Pancreas (tissue), 10 donors: ENCODE data around the gene SPATA9. TPM values are rescaled to one million over a fixed set of nuclear protein-coding genes. Genes with fewer than 3 reads are reported as not detected.

ENCODE experiments used
- ATAC-seq, 4 donors: fragments of 200-7000 bp; cut with Tn5 transposase; one replicate each; pipeline versions ENCODE4 v1.8.0 to v1.9.1; 2020; ENCODE audit warnings: mild to moderate bottlenecking in 4 of 4, moderate library complexity in 4 of 4
- DNase-seq, 6 donors: peaks; one replicate each; pipeline ENCODE4 v3.0.0-alpha.2; 2020
- FAIRE-seq: peaks from 2 replicates; lab custom pipeline; 2012; peaks lifted over from hg19 to GRCh38; lab: Jason Lieb, UNC
- H3K27ac ChIP-seq, 4 donors: fragments of 200-600 bp; sonication (generic); 1 replicate in 3 of 4; 2 replicates in 1 of 4; pipeline versions ENCODE4 v1.5.0 to v1.8.0; 2020
- H3K27me3 ChIP-seq, 4 donors: fragments of 200-600 bp; one replicate each; pipeline ENCODE4 v1.8.0; 2021
- H3K36me3 ChIP-seq, 3 donors: fragments of 200-600 bp; sonication (generic) in 1 of 3; one replicate each; pipeline versions ENCODE4 v1.5.0 to v1.8.0; 2020 to 2021
- H3K4me1 ChIP-seq, 3 donors: fragments of 200-600 bp; one replicate each; pipeline ENCODE4 v1.8.0; 2021
- H3K4me3 ChIP-seq, 4 donors: fragments of 200-600 bp; sonication (generic) in 2 of 4; one replicate each; pipeline versions ENCODE4 v1.5.0 to v1.8.0; 2020 to 2021
- H3K9me3 ChIP-seq, 4 donors: fragments of 200-600 bp; one replicate each; pipeline ENCODE4 v1.8.0; 2021
- WGBS, 2 donors: extraction: QIAGEN DNeasy Blood & Tissue Kit; methylation state at CpG; one replicate each; pipeline ENCODE4 v1.1.7; 2013; 5-methylcytosine and 5-hydroxymethylcytosine counted together
- intact Hi-C, 3 donors: fragments of 100-400 bp; cut with DNase I; formaldehyde crosslinking; loops; one replicate each; pipeline versions ENCODE4 v1.11.1 to v1.14.2; 2022
- polyA plus RNA-seq, 2 donors: library from polyadenylated mRNA; stranded (reverse); fragments of 200-250 nt; gene quantifications; one replicate each; pipeline ENCODE4 v1.2.3, GENCODE V29; 2013
- total RNA-seq, 6 donors: library from RNA; stranded (reverse); fragmentation: NEBNext Ultra II Directional in 4 of 6; extraction: Animal tissue kit (Norgen Biotek cat#: 25700) in 4 of 6; gene quantifications; one replicate each; pipeline versions ENCODE4 v1.2.1 to v1.2.4, GENCODE V29; 2021 to 2023
- TF ChIP-seq, protein P1 (sequence below), 4 donors: fragments of 200-600 bp; sonication (generic) in 3 of 4; IDR thresholded peaks; one replicate each; pipeline versions ENCODE4 v1.5.0 to v1.8.0; 2021; ENCODE audit warnings: antibody characterized with exemption in 4 of 4
- donor health status: healthy with polysubstance abuse.
- donor health status: DM: no; HTN: no; CAD: no; lungs with moderate emphysema.
- donor health status: DM: no; HTN: no; CAD: no.
- donor health status: control.
- donor health status: control.
- donor health status: Bipolar disorder and iron deficiency.
- donor health status: DM: yes; HTN: yes; CAD: no.
- donor health status: DM: no; HTN: no; CAD: no.
- donor health status: DM: no; HTN: no; CAD: no.
- donor health status: DM: yes; HTN: yes; CAD: no.

SPATA9 gene
- total and polyA plus RNA-seq, 8 donors = 0.12 to 1.3 (median 0.48) TPM

DNA sequence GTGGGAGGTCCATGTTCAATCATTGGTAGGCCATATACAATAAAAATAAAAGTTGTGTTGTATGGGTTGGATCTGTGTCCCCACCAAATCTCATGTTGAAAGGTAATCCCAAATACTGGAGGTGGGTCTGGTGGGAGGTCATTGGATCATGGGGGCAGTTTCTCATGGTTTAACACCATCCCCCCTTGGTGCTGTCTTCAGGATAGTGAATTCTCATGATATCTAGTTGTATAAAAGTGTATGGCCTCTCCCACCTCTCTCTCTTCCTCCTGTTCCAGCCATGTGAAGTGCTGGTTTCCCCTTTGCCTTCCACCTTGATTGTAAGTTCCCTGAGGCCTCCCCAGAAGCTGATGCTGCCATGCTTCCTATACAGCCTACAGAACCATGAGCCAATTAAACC is 15.1 kb downstream of the SPATA9 start:
- intact Hi-C loops = loop anchor here in 1 of 3 donors (10.0 kb wide), 1 partner anchor 67 kb away; the partner anchor contains the start of gene RHOBTB3
- TF ChIP-seq, protein P1, sequence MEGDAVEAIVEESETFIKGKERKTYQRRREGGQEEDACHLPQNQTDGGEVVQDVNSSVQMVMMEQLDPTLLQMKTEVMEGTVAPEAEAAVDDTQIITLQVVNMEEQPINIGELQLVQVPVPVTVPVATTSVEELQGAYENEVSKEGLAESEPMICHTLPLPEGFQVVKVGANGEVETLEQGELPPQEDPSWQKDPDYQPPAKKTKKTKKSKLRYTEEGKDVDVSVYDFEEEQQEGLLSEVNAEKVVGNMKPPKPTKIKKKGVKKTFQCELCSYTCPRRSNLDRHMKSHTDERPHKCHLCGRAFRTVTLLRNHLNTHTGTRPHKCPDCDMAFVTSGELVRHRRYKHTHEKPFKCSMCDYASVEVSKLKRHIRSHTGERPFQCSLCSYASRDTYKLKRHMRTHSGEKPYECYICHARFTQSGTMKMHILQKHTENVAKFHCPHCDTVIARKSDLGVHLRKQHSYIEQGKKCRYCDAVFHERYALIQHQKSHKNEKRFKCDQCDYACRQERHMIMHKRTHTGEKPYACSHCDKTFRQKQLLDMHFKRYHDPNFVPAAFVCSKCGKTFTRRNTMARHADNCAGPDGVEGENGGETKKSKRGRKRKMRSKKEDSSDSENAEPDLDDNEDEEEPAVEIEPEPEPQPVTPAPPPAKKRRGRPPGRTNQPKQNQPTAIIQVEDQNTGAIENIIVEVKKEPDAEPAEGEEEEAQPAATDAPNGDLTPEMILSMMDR (IDR thresholded peaks at IDR 0.05) = no peak
- Histone ChIP-seq H3K27ac (peak overlapping the region in 2 of 4 donors; percentile 2 to 25), H3K4me1 (peaks cover 0 to 14% (median 8%) of the 10 kb centered on the region in 3 donors), H3K36me3 (no peaks in the 10 kb centered on the region), H3K4me3 (no peak overlapping the region), H3K9me3 (no peaks in the 10 kb centered on the region), H3K27me3 (no peaks in the 10 kb centered on the region)
- no peak for FAIRE-seq
- ATAC-seq = no peak
- no peak for DNase-seq

DNA sequence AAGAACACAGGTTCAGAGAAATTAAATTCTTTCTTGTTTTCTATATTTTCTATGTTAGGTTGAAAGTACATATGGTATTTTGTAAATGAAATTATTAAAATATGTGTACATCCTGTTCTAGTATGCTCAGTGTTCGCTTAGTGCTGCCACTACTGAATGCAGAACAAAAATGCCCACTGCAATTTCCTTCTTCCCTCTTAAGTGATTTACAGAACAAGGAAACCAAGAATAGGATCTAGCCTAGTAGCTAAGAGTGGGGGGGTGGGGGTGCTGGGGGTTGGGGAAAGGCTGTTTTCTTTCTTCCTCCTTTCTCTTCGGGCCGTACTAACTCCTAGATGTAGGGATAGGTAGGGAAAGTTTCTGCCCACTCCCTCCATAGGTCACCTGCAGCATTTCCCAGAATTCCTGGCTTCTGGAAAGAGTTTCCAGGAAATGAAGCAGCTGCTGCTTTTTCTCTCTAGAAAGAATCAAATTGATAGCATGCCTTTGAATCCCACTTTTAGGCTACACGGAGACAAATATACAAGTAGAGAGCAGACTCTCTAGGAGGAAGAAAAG is 15.7 kb downstream of the SPATA9 start:
- H3K27ac ChIP-seq = peak overlapping the region in 2 of 4 donors; percentile 2 to 25
- H3K36me3 ChIP-seq = no peaks in the 10 kb centered on the region
- no peaks in the 10 kb centered on the region for H3K27me3 ChIP-seq
- ATAC-seq (peak; percentile 49 to 71 (median 68)), DNase-seq (peak in 2 of 6 donors; percentile 38 to 41), FAIRE-seq (no peak)
- no peak overlapping the region for H3K4me3 ChIP-seq
- intact Hi-C loops = loop anchor here in 1 of 3 donors (10.0 kb wide), 1 partner anchor 68 kb away; the partner anchor contains the start of gene RHOBTB3
- TF ChIP-seq, protein P1 (IDR thresholded peaks at IDR 0.05) = no peak
- no peaks in the 10 kb centered on the region for H3K9me3 ChIP-seq
- peaks cover 0 to 10% (median 8%) of the 10 kb centered on the region in 3 donors for H3K4me1 ChIP-seq
- 48 to 74% methylated on average over 4 of the region's 4 CpGs for WGBS, 2 donors

DNA sequence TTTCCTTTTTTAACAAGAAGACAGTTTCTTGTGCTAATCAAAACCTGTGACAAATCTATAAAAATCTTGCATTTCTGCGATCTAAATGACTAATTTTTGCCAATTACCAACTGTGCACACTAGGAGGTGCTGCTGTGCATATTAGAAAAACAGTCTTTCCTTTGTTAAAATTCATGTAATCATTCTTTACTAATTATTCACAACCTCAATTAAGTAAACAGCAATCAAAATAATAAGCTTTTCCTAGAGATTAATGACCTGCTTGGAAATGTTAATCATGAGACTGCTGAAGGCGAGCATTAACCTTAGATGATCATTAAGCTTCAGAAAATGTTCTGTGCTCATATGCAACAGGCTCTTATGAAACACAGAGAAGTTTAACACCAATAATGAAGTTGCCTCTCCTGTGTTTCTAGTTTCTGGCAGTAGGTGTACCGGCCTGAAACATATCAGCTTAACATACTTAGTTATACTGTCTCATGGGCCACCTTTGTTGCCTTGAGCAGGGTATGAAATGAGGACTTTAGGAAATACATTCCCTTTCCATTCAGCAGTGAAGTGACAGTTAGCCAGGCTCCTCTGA is 18.5 kb downstream of the SPATA9 start:
- Histone ChIP-seq H3K27ac (peak overlapping the region in 1 of 4 donors; percentile 12), H3K36me3 (no peaks in the 10 kb centered on the region), H3K4me3 (no peak overlapping the region), H3K4me1 (peaks cover 0 to 10% (median 8%) of the 10 kb centered on the region in 3 donors), H3K9me3 (no peaks in the 10 kb centered on the region), H3K27me3 (no peaks in the 10 kb centered on the region)
- WGBS, 2 donors = 1 to 3% methylated on average over 3 of the region's 3 CpGs
- ATAC-seq = peak; percentile 50 to 80 (median 73)
- intact Hi-C loops = loop anchor here in 1 of 3 donors (5.0 to 10.0 kb wide), 2 partner anchors 71 to 183 kb away; partner anchors contain the start of gene RHOBTB3
- FAIRE-seq = peak; percentile 97
- peak in 1 of 6 donors; percentile 38 for DNase-seq
- TF ChIP-seq, protein P1 (IDR thresholded peaks at IDR 0.05) = peak; percentile 37 to 66 (median 51)

DNA sequence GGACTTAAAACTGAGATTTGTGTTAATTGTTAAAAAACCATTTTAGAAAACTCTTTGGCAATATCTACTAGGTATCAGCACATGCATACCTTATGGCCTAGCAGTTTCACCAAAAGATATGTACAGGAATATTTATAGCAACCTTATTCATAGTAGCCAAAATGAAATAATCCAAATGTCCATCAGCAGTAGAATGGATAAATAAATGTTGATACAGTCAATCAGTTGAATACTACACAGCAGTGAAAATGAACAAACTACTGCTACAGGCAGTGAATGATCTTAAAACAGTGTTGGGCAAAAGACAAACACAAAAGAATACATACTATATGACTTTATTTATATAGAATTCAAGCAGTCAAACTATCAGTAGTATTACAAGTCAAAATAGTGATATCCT is 19.8 kb downstream of the SPATA9 start:
- intact Hi-C loops = loop anchor here in 1 of 3 donors (5.0 to 10.0 kb wide), 2 partner anchors 72 to 184 kb away; partner anchors contain the start of gene RHOBTB3
- ATAC-seq = no peak
- TF ChIP-seq, protein P1 (IDR thresholded peaks at IDR 0.05) = no peak

More for the DNA sequence above, 19.8 kb downstream of the SPATA9 start:
- DNase-seq = no peak
- H3K4me1 ChIP-seq = peaks cover 0 to 10% (median 8%) of the 10 kb centered on the region in 3 donors
- H3K4me3 ChIP-seq = no peak overlapping the region
- no peaks in the 10 kb centered on the region for H3K27me3 ChIP-seq
- no peak for FAIRE-seq
- no peaks in the 10 kb centered on the region for H3K9me3 ChIP-seq
- no peaks in the 10 kb centered on the region for H3K36me3 ChIP-seq
- H3K27ac ChIP-seq = no peak overlapping the region
